Tibial artery (tissue), 4 donors: ENCODE measurements around the gene TCEANC.
"Not testable (repeated sequence)": the region's sequence is repeated elsewhere in the genome, so short reads cannot be mapped to it uniquely, and the experiment has no call there.

Experiments
- DNase-seq, 2 donors: peaks; one replicate each; pipeline ENCODE4 v3.0.0-alpha.2; 2019
- H3K27ac ChIP-seq, 2 donors: fragments of 200-600 bp; sonication (generic) in 1 of 2; 1 replicate in 1 of 2; 2 replicates in 1 of 2; pipeline ENCODE4 v1.5.1; 2018 to 2019; ENCODE audit warnings: mild to moderate bottlenecking in 1 of 2
- H3K27me3 ChIP-seq, 2 donors: fragments of 200-600 bp; sonication (generic) in 1 of 2; one replicate each; pipeline versions ENCODE4 v1.5.1 to v1.6.0; 2016 to 2019
- H3K36me3 ChIP-seq, 3 donors: fragments of 200-600 bp; sonication (generic) in 2 of 3; one replicate each; pipeline ENCODE4 v1.5.1; 2016 to 2019; ENCODE audit warnings: mild to moderate bottlenecking in 2 of 3
- H3K4me1 ChIP-seq, 4 donors: fragments of 200-600 bp; sonication (generic) in 2 of 4; 1 replicate in 3 of 4; 2 replicates in 1 of 4; pipeline ENCODE4 v1.5.1; 2016 to 2019
- H3K4me3 ChIP-seq, 2 donors: fragments of 200-600 bp; sonication (generic) in 1 of 2; 1 replicate in 1 of 2; 2 replicates in 1 of 2; pipeline ENCODE4 v1.5.1; 2018 to 2019; ENCODE audit warnings: mild to moderate bottlenecking in 2 of 2
- H3K9me3 ChIP-seq, 3 donors: fragments of 200-600 bp; sonication (generic) in 1 of 3; one replicate each; pipeline ENCODE4 v1.5.1; 2016 to 2019
- intact Hi-C: fragments of 100-400 bp; cut with DNase I; formaldehyde crosslinking; loops from one replicate; pipeline ENCODE4 v1.15.0; 2023; ENCODE audit warnings: low total_unique reads
- TF ChIP-seq, protein P1 (sequence below), 2 experiments: fragments of 200-600 bp in 1 of 2; fragments of 450-650 bp in 1 of 2; IDR thresholded peaks; one replicate each; pipeline ENCODE4 v1.5.1; 2017 to 2019; ENCODE audit warnings: antibody characterized with exemption in 2 of 2, mild to moderate bottlenecking in 1 of 2, moderate library complexity in 1 of 2

The TCEANC gene

DNA sequence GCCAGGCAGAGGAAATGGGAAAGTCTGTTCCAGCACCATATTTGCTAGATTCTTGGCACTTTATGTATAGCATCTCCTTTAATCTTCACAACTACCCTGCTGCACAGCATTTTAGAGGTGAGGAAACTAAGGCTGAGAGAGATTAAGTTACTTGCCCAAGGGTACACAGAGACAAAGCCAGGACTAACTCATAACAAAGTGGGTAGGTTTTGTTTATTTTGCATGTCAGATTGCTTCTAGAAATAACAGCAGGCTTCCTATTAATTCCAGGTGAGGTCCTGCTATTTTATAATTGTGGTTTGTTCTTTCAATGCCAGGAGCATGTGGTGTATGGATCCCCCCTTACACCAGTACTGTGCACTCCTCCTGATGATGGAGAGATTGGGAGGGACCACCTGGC is 15.0 kb downstream of the TCEANC start:
- no peak for DNase-seq
- no peaks in the 10 kb centered on the region for H3K27me3 ChIP-seq
- H3K9me3 ChIP-seq = no peaks in the 10 kb centered on the region
- H3K4me3 ChIP-seq = no peak overlapping the region
- TF ChIP-seq, protein P1, sequence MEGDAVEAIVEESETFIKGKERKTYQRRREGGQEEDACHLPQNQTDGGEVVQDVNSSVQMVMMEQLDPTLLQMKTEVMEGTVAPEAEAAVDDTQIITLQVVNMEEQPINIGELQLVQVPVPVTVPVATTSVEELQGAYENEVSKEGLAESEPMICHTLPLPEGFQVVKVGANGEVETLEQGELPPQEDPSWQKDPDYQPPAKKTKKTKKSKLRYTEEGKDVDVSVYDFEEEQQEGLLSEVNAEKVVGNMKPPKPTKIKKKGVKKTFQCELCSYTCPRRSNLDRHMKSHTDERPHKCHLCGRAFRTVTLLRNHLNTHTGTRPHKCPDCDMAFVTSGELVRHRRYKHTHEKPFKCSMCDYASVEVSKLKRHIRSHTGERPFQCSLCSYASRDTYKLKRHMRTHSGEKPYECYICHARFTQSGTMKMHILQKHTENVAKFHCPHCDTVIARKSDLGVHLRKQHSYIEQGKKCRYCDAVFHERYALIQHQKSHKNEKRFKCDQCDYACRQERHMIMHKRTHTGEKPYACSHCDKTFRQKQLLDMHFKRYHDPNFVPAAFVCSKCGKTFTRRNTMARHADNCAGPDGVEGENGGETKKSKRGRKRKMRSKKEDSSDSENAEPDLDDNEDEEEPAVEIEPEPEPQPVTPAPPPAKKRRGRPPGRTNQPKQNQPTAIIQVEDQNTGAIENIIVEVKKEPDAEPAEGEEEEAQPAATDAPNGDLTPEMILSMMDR (IDR thresholded peaks at IDR 0.05) = no peak
- intact Hi-C loops = no loop called here
- peaks cover 0 to under 1% (median 0%) of the 10 kb centered on the region in 3 donors for H3K36me3 ChIP-seq
- H3K27ac ChIP-seq = no peak overlapping the region
- H3K4me1 ChIP-seq = peaks cover 0 to 14% (median 3%) of the 10 kb centered on the region in 4 donors

DNA sequence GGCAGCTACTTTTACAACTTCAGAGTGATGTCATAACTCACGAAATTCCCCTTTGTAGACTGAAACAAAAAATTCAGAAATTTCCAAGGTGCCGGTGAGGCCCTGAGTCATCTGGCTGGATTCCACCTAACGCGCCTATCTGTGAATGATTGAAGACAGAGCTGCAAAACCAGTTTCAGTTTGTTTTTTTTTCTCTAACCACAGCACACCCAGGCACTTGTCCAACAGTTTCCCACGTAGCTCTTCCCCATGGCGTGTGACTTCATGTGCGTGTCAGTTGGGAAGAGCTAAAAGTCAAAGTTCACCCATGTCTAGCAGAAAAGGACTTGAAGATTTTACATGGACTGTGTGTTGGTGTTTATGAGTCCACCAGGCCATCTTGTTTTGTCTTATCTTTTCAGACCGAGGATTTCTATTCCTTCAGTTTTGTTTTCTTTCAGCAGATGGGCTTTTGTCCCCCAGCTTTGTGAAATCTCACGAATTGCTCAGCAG is 16.4 kb downstream of the TCEANC start:
- peaks cover 0 to 8% (median 2%) of the 10 kb centered on the region in 4 donors for H3K4me1 ChIP-seq
- no peaks in the 10 kb centered on the region for H3K36me3 ChIP-seq
- peak; percentile 33 to 69 for DNase-seq
- intact Hi-C loops = no loop called here
- H3K27ac ChIP-seq = no peak overlapping the region
- TF ChIP-seq, protein P1 (IDR thresholded peaks at IDR 0.05) = no peak
- H3K9me3 ChIP-seq = no peaks in the 10 kb centered on the region
- H3K27me3 ChIP-seq = no peaks in the 10 kb centered on the region
- H3K4me3 ChIP-seq = no peak overlapping the region

DNA sequence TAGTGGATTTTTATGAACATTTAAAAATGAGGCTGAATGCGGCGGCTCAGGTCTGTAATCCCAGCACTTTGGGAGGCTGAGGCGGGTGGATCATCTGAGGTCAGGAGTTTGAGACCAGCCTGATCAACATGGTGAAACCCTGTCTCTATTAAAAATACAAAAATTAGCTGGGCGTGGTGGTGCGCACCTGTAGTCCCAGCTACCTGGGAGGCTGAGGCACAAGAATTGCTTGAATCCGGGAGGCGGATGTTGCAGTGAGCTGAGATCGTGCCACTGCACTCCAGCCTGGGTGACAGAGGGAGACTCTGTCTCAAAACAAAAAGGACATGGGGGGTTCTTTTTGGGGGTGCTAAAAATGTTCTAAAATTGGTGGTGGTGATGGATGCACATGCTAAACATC is 16.8 kb downstream of the TCEANC start:
- H3K27ac ChIP-seq, DNase-seq, H3K27me3 ChIP-seq, H3K9me3 ChIP-seq, H3K4me3 ChIP-seq, intact Hi-C loops, H3K36me3 ChIP-seq, H3K4me1 ChIP-seq: not testable (repeated sequence)

DNA sequence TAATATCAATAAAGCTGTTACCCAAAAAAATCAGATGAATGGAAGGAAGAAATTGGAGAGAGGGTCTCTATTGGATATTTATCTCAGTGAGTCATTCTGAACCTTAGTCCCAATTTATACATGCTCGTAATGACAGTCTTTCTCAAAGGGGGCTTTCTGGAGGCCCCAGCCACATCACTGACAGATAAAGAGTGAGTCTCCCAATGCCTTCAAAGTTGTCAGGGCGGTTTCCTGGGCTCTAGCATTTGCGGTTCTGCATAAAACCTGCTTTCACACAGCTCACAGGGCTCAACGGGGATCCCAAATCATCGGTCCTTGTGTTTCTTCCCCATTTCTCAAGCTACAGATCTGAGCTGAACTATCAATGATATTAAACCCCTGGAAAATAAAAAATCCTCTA is 17.3 kb downstream of the TCEANC start:
- H3K4me1 ChIP-seq = peaks cover 0 to 8% (median 2%) of the 10 kb centered on the region in 4 donors
- TF ChIP-seq, protein P1 (IDR thresholded peaks at IDR 0.05) = no peak
- no peak overlapping the region for H3K4me3 ChIP-seq
- no peak overlapping the region for H3K27ac ChIP-seq
- no peaks in the 10 kb centered on the region for H3K27me3 ChIP-seq
- H3K9me3 ChIP-seq = no peaks in the 10 kb centered on the region
- H3K36me3 ChIP-seq = no peaks in the 10 kb centered on the region
- no peak for DNase-seq
- intact Hi-C loops = no loop called here

DNA sequence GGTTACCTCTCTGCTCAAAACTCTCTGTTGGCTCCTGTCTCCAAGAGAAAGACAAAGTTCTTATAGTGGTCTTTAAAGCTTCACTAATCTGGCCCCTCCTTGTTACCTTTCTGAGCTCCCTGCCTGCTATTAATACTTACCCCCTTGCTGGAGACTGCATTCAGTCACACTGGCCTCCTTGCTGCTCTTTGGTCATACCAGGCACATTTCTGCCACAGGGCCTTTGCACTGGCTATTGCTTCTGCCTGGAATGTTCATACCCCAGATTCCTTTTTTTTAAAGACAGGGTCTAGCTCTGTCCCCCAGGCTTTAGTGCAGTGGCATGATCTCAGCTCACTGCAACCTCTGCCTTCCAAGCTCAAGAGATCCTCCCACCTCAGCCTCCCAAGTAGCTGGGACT is 20.1 kb downstream of the TCEANC start:
- H3K36me3 ChIP-seq = no peaks in the 10 kb centered on the region
- H3K9me3 ChIP-seq = no peaks in the 10 kb centered on the region
- no peaks in the 10 kb centered on the region for H3K4me1 ChIP-seq
- H3K27me3 ChIP-seq = no peaks in the 10 kb centered on the region
- TF ChIP-seq, protein P1 (IDR thresholded peaks at IDR 0.05) = no peak
- H3K4me3 ChIP-seq = no peak overlapping the region
- DNase-seq = no peak
- intact Hi-C loops = no loop called here
- no peak overlapping the region for H3K27ac ChIP-seq

DNA sequence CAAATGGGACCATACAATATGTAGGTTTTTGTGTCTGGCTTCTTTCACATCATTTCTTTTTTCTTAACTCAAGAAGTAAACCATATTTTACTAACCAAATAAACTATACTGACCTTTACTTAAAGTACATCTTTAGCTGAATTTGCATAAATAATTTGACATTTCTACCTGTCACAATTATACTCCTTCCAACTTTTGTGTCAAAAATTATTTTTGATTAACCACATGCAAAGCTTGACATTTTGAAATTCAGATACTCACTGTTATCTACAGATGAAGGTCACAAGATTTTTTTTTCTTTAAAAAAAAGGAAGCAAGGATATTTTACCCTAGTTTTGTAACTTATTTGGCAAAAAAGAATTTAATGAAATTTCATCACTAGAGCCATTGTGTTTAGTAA is 23.9 kb downstream of the TCEANC start:
- Histone ChIP-seq H3K4me1 (no peaks in the 10 kb centered on the region), H3K36me3 (no peaks in the 10 kb centered on the region), H3K9me3 (no peaks in the 10 kb centered on the region), H3K27me3 (no peaks in the 10 kb centered on the region), H3K4me3 (no peak overlapping the region), H3K27ac (no peak overlapping the region)
- intact Hi-C loops = no loop called here
- TF ChIP-seq, protein P1 (IDR thresholded peaks at IDR 0.05) = no peak
- DNase-seq = no peak

DNA sequence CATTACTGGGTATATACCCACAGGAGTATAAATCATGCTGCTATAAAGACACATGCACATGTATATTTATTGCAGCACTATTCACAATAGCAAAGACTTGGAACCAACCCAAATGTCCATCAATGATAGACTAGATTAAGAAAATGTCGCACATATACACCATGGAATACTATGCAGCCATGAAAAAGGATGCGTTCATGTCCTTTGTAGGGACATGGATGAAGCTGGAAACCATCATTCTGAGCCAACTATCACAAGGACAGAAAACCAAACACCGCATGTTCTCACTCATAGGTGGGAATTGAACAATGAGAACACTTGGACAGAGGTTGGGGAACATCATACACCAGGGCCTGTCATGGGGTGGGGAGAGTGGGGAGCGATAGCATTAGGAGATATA is 26.8 kb downstream of the TCEANC start:
- DNase-seq, H3K9me3 ChIP-seq, intact Hi-C loops, H3K27ac ChIP-seq, H3K4me3 ChIP-seq, H3K4me1 ChIP-seq, H3K36me3 ChIP-seq, H3K27me3 ChIP-seq: not testable (repeated sequence)
